Measurements from ENCODE around the gene TSPAN13. TPM values are rescaled to one million over a fixed set of nuclear protein-coding genes. Genes with fewer than 3 reads are reported as not detected.

Gene TSPAN13
- polyA plus RNA-seq, 1 donor from 2014 or later, result 315 TPM

GRCh38 chr7:16822029-16822428, 68.5 kb downstream of the TSPAN13 start:
- Histone ChIP-seq H2AFZ (ENCODE audit: low read depth, low read length) (no peak overlapping the region), H3K36me3 (ENCODE audit: insufficient read depth, low read length) (no peaks in the 10 kb centered on the region), H3K27ac (ENCODE audit: low read length) (no peak overlapping the region), H3K4me2 (ENCODE audit: low read length) (no peak overlapping the region), H3K27me3 (ENCODE audit: insufficient read depth, low read depth, low read length) (no peaks in the 10 kb centered on the region), H3K4me3 (ENCODE audit: low read length) (no peak overlapping the region), H3K9me2 (ENCODE audit: insufficient read depth, low read length) (no peaks in the 10 kb centered on the region), H4K20me1 (ENCODE audit: insufficient read depth) (no peaks in the 10 kb centered on the region), H3K79me2 (replicated peaks; ENCODE audit: insufficient read depth, low read length) (no peaks in the 10 kb centered on the region), H3K9me3 (ENCODE audit: low read length) (no peaks in the 10 kb centered on the region), H3K9ac (ENCODE audit: low read length) (no peak overlapping the region), H3F3A (ENCODE audit: insufficient read depth, low read length, poor library complexity, severe bottlenecking) (no peaks in the 10 kb centered on the region)
- no peak for TF ChIP-seq MXI1 (conservative IDR thresholded peaks at IDR 0.05; ENCODE audit: poor library complexity, severe bottlenecking)
- no peak for TF ChIP-seq CTCF (IDR thresholded peaks at IDR 0.05; ENCODE audit: poor library complexity, severe bottlenecking)
- no peak for TF ChIP-seq REST (IDR thresholded peaks at IDR 0.05; ENCODE audit: borderline replicate concordance)

DNA sequence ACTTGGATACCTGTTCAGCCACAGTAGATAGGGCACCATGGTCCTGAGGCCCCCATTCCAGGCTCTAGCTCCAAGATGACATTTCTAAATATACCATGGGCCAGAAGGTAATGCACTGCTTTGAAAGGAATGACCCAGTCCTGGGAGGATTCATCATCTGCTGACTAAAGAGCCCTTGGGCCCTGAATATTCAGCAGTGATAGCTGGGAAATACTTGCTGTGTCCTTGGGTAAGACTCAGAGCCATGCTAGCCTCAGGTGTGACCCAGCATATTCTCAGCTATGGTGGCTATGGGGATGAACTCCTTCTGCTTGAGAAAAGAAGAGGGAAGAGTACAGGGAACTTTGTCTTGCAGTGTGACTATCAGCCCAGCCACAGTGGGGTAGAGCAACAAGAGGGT, 72.5 kb downstream of the TSPAN13 start:
- no peak overlapping the region for H2AFZ ChIP-seq (ENCODE audit: low read depth, low read length)
- no peak overlapping the region for H3K4me2 ChIP-seq (ENCODE audit: low read length)
- H3K36me3 ChIP-seq (ENCODE audit: insufficient read depth, low read length), result no peaks in the 10 kb centered on the region
- H3K9ac ChIP-seq (ENCODE audit: low read length), result no peak overlapping the region
- H3K79me2 ChIP-seq (replicated peaks; ENCODE audit: insufficient read depth, low read length), result no peaks in the 10 kb centered on the region
- TF ChIP-seq EZH2 (IDR thresholded peaks at IDR 0.05; ENCODE audit: borderline replicate concordance, insufficient read depth, low read length, poor library complexity, severe bottlenecking), result no peak
- TF ChIP-seq SMC3 (conservative IDR thresholded peaks at IDR 0.05; ENCODE audit: poor library complexity), result no peak
- no peak for TF ChIP-seq MXI1 (conservative IDR thresholded peaks at IDR 0.05; ENCODE audit: poor library complexity, severe bottlenecking)
- TF ChIP-seq RAD21 (conservative IDR thresholded peaks at IDR 0.05), result no peak
- TF ChIP-seq REST (IDR thresholded peaks at IDR 0.05; ENCODE audit: borderline replicate concordance), result no peak
- no peak for TF ChIP-seq POLR2AphosphoS5 (IDR thresholded peaks at IDR 0.05)
- TF ChIP-seq EP300 (conservative IDR thresholded peaks at IDR 0.05; ENCODE audit: poor library complexity, severe bottlenecking), result no peak
- TF ChIP-seq TAF1 (IDR thresholded peaks at IDR 0.05; ENCODE audit: low read depth), result no peak
- TF ChIP-seq CTCF (IDR thresholded peaks at IDR 0.05; ENCODE audit: poor library complexity, severe bottlenecking), result no peak
- no peaks in the 10 kb centered on the region for H3K27me3 ChIP-seq (ENCODE audit: insufficient read depth, low read depth, low read length)
- H3K27ac ChIP-seq (ENCODE audit: low read length), result no peak overlapping the region
- no peak overlapping the region for H3K4me3 ChIP-seq (ENCODE audit: low read length)
- no peaks in the 10 kb centered on the region for H3F3A ChIP-seq (ENCODE audit: insufficient read depth, low read length, poor library complexity, severe bottlenecking)
- no peaks in the 10 kb centered on the region for H4K20me1 ChIP-seq (ENCODE audit: insufficient read depth)
- no peaks in the 10 kb centered on the region for H3K9me3 ChIP-seq (ENCODE audit: low read length)
- no peaks in the 10 kb centered on the region for H3K9me2 ChIP-seq (ENCODE audit: insufficient read depth, low read length)

Data from neural cell (in vitro differentiated cells).